Endothelial cell of umbilical vein (primary cell): ENCODE measurements around the gene TERT.

Source experiments
- EZH2 ChIP-seq: IDR thresholded peaks from 2 replicates; pipeline ENCODE4 v1.6.1; 2012; ENCODE audit warnings: borderline replicate concordance, low read depth, mild to moderate bottlenecking, moderate library complexity, low read length, inconsistent platforms; ENCODE audit not compliant: severe bottlenecking
- TF ChIP-seq, protein P1 (sequence below): IDR thresholded peaks from 2 replicates; pipeline ENCODE4 v1.6.1; 2011; ENCODE audit not compliant: insufficient read depth, insufficient read length
- TF ChIP-seq, protein P2 (sequence below), 2 donors: IDR thresholded peaks; 1 replicate in 1 of 2; 2 replicates in 1 of 2; pipeline ENCODE4 v1.5.1; 2011; ENCODE audit warnings: low read length in 2 of 2, mild to moderate bottlenecking in 2 of 2, moderate library complexity in 2 of 2, control low read depth in 1 of 2, inconsistent platforms in 1 of 2, low read depth in 1 of 2; ENCODE audit not compliant: insufficient read depth in 1 of 2; ENCODE audit errors: extremely low read depth in 1 of 2

DNA sequence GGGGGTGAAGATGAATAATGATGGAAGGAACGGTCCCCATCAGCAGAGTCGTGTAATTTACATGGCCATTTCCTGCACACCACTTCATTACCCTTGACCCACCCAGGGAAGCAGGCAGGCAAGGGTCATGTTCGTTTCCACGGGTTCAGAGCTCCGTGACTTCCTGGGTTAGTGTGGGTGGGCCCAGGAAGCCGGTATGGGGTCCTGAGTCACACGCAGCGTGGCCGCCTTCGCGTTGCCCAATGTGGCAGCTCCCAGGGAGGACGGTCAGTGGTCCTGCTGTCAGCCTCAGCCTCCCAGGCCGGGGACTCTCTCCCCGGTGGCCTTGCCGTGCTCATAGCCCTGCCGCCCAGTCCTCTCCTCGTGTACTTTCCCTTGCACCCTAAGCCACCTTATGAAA lies 5.1 kb upstream of the TERT start:
- TF ChIP-seq, protein P1, sequence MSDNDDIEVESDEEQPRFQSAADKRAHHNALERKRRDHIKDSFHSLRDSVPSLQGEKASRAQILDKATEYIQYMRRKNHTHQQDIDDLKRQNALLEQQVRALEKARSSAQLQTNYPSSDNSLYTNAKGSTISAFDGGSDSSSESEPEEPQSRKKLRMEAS = no peak
- no peak for TF ChIP-seq EZH2
- TF ChIP-seq, protein P2, sequence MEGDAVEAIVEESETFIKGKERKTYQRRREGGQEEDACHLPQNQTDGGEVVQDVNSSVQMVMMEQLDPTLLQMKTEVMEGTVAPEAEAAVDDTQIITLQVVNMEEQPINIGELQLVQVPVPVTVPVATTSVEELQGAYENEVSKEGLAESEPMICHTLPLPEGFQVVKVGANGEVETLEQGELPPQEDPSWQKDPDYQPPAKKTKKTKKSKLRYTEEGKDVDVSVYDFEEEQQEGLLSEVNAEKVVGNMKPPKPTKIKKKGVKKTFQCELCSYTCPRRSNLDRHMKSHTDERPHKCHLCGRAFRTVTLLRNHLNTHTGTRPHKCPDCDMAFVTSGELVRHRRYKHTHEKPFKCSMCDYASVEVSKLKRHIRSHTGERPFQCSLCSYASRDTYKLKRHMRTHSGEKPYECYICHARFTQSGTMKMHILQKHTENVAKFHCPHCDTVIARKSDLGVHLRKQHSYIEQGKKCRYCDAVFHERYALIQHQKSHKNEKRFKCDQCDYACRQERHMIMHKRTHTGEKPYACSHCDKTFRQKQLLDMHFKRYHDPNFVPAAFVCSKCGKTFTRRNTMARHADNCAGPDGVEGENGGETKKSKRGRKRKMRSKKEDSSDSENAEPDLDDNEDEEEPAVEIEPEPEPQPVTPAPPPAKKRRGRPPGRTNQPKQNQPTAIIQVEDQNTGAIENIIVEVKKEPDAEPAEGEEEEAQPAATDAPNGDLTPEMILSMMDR (IDR thresholded peaks at IDR 0.05; ENCODE audit: extremely low read depth in 1 of 2, insufficient read depth in 1 of 2, low read depth in 1 of 2, low read length in 2 of 2) = no peak
